Lung (tissue), 12 donors: ENCODE data around the gene ARL1. TPM values are rescaled to one million over a fixed set of nuclear protein-coding genes. Genes with fewer than 3 reads are reported as not detected.
A peak's percentile ranks its signal among the peaks of the same experiment; 100 is the strongest.

Experiments
- ATAC-seq: fragments of 200-7000 bp; cut with Tn5 transposase; one replicate; pipeline ENCODE4 v1.9.1; 2020; ENCODE audit warnings: moderate number of reproducible peaks; ENCODE audit not compliant: insufficient read depth, low FRiP score
- DNase-seq, 3 donors: peaks; one replicate each; pipeline ENCODE4 v3.0.0-alpha.2; 2013 to 2017
- H3K27ac ChIP-seq, 2 donors: one replicate each; pipeline ENCODE4 v1.5.1; 2013; ENCODE audit warnings: mild to moderate bottlenecking in 2 of 2, moderate library complexity in 2 of 2, control low read depth in 1 of 2, inconsistent platforms in 1 of 2, low read depth in 1 of 2, low read length in 1 of 2
- H3K27me3 ChIP-seq, 3 donors: one replicate each; pipeline ENCODE4 v1.5.1; 2013; ENCODE audit warnings: low read length in 2 of 3; ENCODE audit not compliant: control insufficient read depth in 3 of 3, insufficient read depth in 3 of 3
- H3K36me3 ChIP-seq, 4 donors: one replicate each; pipeline ENCODE4 v1.5.1; 2013; ENCODE audit warnings: low read length in 4 of 4, mild to moderate bottlenecking in 1 of 4, moderate library complexity in 1 of 4; ENCODE audit not compliant: control insufficient read depth in 4 of 4, insufficient read depth in 4 of 4
- H3K4me1 ChIP-seq, 5 donors: one replicate each; pipeline ENCODE4 v1.5.1; 2013; ENCODE audit warnings: low read length in 5 of 5, mild to moderate bottlenecking in 2 of 5, moderate library complexity in 1 of 5; ENCODE audit not compliant: control insufficient read depth in 5 of 5, insufficient read depth in 5 of 5
- H3K4me3 ChIP-seq: one replicate; pipeline ENCODE4 v1.5.1; 2013; ENCODE audit warnings: mild to moderate bottlenecking, control low read depth, moderate library complexity
- H3K9ac ChIP-seq, 2 donors: one replicate each; pipeline ENCODE4 v1.5.1; 2013; ENCODE audit warnings: low read length in 2 of 2, control low read depth in 1 of 2; ENCODE audit not compliant: insufficient read depth in 1 of 2
- H3K9me3 ChIP-seq, 4 donors: one replicate each; pipeline ENCODE4 v1.5.1; 2013; ENCODE audit warnings: low read length in 3 of 4, mild to moderate bottlenecking in 1 of 4, moderate library complexity in 1 of 4; ENCODE audit not compliant: control insufficient read depth in 4 of 4, insufficient read depth in 3 of 4
- CTCF ChIP-seq: IDR thresholded peaks from 2 replicates; pipeline ENCODE4 v1.5.1; 2012; ENCODE audit warnings: mild to moderate bottlenecking; ENCODE audit errors: control extremely low read depth, extremely low read depth
- WGBS, 2 donors: extraction: QIAGEN DNeasy Blood & Tissue Kit; methylation state at CpG; one replicate each; pipeline ENCODE4 v1.1.7; 2013; 5-methylcytosine and 5-hydroxymethylcytosine counted together
- polyA plus RNA-seq, 2 donors: library from polyadenylated mRNA; stranded (reverse); fragments of 200-250 nt; gene quantifications; one replicate each; pipeline ENCODE4 v1.2.1, GENCODE V29; 2013
- total RNA-seq, 2 donors: library from RNA; depleted of rRNA in 1 of 2; stranded (reverse); fragments of >200 nt in 1 of 2; gene quantifications; one replicate each; pipeline ENCODE4 v1.2.1, GENCODE V29; 2014 to 2021
- donor health status: control.
- donor health status: control.
- donor health status: Bipolar disorder and iron deficiency.
- donor health status: healthy.
- donor health status: DM: yes; HTN: yes; CAD: no.

ARL1 gene
- total and polyA plus RNA-seq, 4 donors: 28.7 to 87.4 (median 64.8) TPM

DNA sequence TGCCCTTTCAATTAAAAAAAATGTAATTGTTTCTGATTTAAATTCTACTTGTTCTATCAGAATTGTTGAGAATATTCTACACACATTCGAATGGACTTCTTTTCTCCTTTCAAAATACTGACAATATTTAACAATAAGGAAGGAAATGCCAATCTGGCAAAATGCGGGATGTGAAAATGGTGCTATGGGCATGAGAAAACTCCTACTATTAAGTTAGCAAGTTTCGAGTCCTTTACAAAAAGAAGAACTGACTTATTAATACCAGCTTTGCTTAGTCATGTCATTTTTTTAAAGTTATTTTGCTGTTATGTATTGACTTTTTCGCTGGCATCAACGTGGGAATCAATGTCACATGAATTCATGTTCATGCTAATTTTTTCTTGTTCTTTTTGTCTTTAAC lies 31.7 kb upstream of the ARL1 start:
- no peak overlapping the region for H3K9ac ChIP-seq
- no peaks in the 10 kb centered on the region for H3K27me3 ChIP-seq
- H3K36me3 ChIP-seq: no peaks in the 10 kb centered on the region
- H3K27ac ChIP-seq: no peak overlapping the region
- H3K4me3 ChIP-seq: no peak overlapping the region
- ATAC-seq (no peak), DNase-seq (no peak)
- H3K4me1 ChIP-seq: no peaks in the 10 kb centered on the region
- no peak for TF ChIP-seq CTCF
- no peaks in the 10 kb centered on the region for H3K9me3 ChIP-seq
- 36 to 57% methylated on average over 5 of the region's 5 CpGs for WGBS, 2 donors

- no peak overlapping the region for H3K27ac ChIP-seq
- TF ChIP-seq CTCF: no peak
- H3K4me1 ChIP-seq: no peaks in the 10 kb centered on the region
- H3K4me3 ChIP-seq: no peak overlapping the region
- no peaks in the 10 kb centered on the region for H3K9me3 ChIP-seq
- peak in 1 of 3 donors; percentile 24 for DNase-seq
- no peak overlapping the region for H3K9ac ChIP-seq
- no peak for ATAC-seq
- H3K27me3 ChIP-seq: no peaks in the 10 kb centered on the region
- H3K36me3 ChIP-seq: no peaks in the 10 kb centered on the region
Observed at GRCh38 chr12:101436136-101436535, 28.6 kb upstream of the ARL1 start.

DNA sequence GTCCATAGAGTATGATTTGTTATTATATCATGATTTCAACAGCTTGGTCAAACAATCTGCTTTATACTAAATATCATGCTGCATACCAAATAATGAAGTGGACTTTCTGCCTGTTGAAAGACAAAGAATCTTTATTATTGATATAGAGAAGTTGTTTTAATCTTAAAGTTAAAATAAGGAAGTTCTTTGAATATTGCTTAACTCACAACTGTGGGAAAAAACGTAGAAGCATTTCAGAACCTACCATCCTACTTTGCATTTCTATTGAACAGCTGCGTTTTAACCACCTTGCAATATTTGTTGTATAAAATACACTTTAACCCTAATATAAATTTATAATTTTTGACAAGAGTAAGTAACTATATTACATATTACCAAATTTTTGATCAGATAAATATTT lies 22.9 kb upstream of the ARL1 start:
- DNase-seq: no peak
- H3K27ac ChIP-seq: no peak overlapping the region
- 23 to 48% methylated on average over 2 of the region's 2 CpGs for WGBS, 2 donors

More for the DNA sequence above, 22.9 kb upstream of the ARL1 start:
- Histone ChIP-seq H3K9ac (no peak overlapping the region), H3K27me3 (no peaks in the 10 kb centered on the region), H3K36me3 (no peaks in the 10 kb centered on the region), H3K9me3 (no peaks in the 10 kb centered on the region), H3K4me1 (no peaks in the 10 kb centered on the region), H3K4me3 (no peak overlapping the region)
- TF ChIP-seq CTCF: no peak
- no peak for ATAC-seq
